ENCODE data around the gene TRIM17.

The TRIM17 gene

DNA sequence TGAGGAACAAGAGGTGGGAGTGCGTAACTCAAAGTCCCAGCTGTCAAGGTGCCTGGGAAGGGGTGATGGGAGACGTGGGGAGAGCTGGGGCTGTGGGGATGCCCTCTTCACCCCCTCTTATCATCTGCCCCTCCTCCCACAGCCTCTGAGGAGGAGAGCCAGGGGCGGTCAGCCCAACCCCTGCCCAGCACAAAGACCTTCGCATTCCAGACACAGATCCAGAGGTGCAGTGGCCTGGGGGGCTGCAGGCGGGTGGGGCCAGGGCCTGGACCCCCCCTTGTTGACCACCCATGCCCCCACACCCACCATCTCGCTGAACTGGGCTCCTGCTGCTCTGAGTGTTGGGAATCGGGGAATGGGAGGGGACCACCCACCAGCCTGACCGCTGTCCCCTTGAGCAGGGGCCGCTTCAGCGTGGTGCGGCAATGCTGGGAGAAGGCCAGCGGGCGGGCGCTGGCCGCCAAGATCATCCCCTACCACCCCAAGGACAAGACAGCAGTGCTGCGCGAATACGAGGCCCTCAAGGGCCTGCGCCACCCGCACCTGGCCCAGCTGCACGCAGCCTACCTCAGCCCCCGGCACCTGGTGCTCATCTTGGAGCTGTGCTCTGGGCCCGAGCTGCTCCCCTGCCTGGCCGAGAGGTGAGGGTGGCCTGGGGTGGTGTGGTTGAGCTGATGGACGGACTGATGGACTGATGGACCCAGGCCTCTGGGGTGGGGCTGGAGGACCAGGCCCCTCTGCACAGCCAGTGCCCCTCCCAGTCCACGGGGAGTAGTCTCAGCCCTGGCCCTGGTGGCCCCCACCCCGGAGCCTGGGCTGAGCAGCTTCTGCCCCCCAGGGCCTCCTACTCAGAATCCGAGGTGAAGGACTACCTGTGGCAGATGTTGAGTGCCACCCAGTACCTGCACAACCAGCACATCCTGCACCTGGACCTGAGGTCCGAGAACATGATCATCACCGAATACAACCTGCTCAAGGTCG lies 39.7 kb downstream of the TRIM17 start:
- DNase-seq, result no peak

DNA sequence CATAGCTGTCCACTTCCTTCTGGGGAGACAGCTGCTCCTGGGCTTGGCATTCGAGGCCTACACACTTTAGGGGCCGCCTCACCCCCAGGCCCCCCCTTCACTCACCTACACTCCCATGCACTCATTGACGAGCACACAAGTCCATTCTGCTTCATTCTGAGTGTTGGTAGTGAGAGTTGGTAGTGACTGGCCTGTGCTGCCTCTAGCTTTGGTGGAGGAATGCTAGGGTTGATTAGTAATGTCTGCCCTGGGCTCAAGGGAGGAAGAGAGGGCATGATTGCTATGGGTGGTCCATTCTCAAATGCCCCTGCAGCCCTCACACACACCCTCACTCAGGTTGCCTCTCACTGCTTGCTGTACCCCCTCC lies 40.4 kb downstream of the TRIM17 start:
- DNase-seq, result no peak

DNA sequence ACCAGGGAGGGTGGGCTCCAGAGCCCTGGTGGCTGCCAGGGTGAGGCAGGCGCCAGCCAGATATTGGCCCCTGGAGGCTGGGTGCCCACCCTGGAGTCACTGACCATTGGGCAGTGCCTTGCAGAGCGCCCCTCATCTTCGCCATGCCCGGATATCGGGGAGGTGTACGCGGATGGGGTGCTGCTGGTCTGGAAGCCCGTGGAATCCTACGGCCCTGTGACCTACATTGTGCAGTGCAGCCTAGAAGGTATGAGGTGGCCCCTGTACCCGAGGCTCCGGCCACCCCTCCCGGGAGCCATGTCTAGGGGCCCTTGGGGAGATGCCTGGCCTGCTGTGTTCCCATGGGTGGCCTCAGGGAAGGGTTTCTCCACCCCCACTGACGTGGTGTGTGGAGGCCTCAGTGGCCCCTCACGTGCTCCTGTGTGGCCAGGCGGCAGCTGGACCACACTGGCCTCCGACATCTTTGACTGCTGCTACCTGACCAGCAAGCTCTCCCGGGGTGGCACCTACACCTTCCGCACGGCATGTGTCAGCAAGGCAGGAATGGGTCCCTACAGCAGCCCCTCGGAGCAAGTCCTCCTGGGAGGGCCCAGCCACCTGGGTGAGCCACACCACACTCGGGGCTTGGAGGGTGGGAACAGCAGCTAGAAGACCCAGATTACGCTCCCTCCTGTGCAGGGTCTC lies 40.9 kb downstream of the TRIM17 start:
- no peak for DNase-seq

- DNase-seq, result no peak
Observed at GRCh38 chr1:228374711-228375577, 41.7 kb downstream of the TRIM17 start.

- DNase-seq, result no peak
Observed at GRCh38 chr1:228373681-228374571, 42.7 kb downstream of the TRIM17 start.

- no peak for DNase-seq
Observed at GRCh38 chr1:228373004-228373680, 43.5 kb downstream of the TRIM17 start.

DNA sequence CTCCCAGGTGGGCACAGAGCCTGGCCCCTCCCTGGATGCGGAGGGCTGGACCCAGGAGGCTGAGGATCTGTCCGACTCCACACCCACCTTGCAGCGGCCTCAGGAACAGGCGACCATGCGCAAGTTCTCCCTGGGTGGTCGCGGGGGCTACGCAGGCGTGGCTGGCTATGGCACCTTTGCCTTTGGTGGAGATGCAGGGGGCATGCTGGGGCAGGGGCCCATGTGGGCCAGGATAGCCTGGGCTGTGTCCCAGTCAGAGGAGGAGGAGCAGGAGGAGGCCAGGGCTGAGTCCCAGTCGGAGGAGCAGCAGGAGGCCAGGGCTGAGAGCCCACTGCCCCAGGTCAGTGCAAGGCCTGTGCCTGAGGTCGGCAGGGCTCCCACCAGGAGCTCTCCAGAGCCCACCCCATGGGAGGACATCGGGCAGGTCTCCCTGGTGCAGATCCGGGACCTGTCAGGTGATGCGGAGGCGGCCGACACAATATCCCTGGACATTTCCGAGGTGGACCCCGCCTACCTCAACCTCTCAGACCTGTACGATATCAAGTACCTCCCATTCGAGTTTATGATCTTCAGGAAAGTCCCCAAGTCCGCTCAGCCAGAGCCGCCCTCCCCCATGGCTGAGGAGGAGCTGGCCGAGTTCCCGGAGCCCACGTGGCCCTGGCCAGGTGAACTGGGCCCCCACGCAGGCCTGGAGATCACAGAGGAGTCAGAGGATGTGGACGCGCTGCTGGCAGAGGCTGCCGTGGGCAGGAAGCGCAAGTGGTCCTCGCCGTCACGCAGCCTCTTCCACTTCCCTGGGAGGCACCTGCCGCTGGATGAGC lies 44.3 kb downstream of the TRIM17 start:
- no peak for DNase-seq

DNA sequence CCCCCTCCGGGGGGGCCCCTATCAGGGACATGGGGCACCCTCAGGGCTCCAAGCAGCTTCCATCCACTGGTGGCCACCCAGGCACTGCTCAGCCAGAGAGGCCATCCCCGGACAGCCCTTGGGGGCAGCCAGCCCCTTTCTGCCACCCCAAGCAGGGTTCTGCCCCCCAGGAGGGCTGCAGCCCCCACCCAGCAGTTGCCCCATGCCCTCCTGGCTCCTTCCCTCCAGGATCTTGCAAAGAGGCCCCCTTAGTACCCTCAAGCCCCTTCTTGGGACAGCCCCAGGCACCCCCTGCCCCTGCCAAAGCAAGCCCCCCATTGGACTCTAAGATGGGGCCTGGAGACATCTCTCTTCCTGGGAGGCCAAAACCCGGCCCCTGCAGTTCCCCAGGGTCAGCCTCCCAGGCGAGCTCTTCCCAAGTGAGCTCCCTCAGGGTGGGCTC lies 44.9 kb downstream of the TRIM17 start:
- DNase-seq, result no peak

DNA sequence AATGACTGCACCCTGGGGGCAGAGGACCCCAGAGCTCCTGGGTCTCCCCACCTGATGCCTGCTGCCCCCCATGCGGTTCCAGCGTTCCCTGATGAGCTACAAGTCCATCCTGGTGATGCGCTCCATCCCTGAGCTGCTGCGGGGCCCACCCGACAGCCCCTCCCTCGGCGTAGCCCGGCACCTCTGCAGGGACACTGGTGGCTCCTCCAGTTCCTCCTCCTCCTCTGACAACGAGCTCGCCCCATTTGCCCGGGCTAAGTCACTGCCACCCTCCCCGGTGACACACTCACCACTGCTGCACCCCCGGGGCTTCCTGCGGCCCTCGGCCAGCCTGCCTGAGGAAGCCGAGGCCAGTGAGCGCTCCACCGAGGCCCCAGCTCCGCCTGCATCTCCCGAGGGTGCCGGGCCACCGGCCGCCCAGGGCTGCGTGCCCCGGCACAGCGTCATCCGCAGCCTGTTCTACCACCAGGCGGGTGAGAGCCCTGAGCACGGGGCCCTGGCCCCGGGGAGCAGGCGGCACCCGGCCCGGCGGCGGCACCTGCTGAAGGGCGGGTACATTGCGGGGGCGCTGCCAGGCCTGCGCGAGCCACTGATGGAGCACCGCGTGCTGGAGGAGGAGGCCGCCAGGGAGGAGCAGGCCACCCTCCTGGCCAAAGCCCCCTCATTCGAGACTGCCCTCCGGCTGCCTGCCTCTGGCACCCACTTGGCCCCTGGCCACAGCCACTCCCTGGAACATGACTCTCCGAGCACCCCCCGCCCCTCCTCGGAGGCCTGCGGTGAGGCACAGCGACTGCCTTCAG lies 45.5 kb downstream of the TRIM17 start:
- DNase-seq, result no peak

DNA sequence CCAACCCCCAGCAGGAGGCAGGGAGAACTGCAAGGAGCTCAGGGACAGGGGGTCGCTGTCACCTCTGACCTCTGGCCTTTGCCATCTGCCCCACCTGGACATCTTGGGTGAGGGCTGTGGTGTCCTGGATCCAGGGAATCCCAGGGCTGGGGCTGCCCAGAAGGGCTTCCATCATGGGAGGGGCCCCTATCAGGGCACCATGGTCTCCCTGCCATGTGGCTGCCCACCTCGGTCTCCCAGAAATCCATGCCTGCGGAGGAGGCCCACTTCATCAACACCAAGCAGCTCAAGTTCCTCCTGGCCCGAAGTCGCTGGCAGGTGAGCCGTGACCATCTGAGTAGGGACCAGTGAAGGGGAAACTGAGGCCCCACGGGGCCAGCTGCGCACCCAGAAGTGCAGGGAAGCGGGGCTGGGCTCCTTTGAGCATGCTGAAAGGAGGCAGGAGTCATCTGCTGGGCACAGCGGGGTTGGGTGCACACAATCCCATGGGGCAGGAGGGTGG lies 46.2 kb downstream of the TRIM17 start:
- no peak for DNase-seq

DNA sequence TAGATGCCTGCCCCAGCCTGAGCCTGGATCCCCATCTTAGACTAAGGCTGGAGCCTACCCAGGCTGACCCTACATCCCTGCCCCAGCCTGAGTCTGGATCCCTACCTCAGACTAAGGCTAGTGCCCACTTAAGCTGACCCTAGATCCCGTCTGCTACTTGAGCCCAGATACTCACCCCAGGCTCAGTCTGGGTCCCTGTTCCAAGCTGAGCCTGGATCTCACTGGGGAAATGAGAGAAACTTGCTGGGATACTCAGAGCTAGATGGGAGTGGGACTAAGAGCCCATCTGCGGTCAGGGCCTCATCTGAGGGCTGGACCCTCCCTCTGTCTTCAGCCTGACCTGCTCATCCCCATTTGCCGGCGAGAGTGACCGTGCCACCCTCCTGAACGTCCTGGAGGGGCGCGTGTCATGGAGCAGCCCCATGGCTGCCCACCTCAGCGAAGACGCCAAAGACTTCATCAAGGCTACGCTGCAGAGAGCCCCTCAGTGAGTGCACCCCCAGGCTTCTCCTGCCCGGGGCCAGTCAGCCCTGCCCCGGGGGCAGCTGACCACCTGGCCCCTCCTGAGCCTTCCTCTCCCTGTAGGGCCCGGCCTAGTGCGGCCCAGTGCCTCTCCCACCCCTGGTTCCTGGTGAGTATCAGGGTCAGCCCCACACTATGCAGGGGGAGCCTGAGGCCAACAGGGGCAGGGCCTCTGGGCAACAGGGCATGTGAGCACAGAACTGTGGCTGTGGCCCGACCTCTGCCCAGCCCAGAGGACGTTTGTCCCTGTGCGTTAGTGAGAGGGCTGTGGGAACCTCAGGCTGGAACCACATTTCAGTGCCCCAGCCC lies 46.8 kb downstream of the TRIM17 start:
- no peak for DNase-seq

- no peak for DNase-seq
Observed at GRCh38 chr1:228368801-228369607, 47.7 kb downstream of the TRIM17 start.

GRCh38 chr1:228367798-228368791 lies 48.6 kb downstream of the TRIM17 start:
- DNase-seq, result no peak

DNA sequence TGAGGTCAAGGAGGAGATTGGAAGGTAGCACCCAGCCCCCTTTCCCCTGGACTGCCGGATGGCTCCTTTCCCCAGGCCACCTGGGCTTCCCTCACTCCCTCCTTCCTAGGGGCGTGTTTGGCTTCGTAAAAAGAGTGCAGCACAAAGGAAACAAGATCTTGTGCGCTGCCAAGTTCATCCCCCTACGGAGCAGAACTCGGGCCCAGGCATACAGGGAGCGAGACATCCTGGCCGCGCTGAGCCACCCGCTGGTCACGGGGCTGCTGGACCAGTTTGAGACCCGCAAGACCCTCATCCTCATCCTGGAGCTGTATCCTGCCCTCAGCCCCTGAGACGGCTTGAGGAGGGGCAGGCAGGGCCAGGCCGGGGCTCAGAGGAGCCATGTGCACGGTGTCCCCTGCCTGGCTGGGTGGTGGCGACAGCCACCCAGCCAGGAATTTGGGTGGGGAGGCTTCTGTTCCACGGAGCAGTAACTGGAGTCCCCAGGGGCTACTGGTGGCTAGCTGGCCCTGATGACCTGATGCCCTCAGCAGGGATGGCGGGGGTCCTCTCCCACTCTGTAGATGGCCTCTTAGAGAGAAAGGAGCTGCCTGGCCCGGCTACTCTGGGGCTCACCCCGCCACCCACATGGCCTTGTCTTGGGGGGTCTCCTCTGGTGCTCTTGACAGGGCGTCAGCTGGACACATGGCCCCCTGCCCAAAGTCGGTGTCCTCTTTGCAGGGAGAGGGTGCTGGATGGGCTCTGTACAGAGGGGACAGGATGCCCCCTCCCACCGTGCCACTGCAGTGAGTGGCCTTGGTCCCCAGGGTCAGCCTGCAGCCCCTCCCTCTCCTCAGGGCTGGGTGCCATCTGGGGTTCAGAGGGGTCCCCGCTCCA lies 49.6 kb downstream of the TRIM17 start:
- no peak for DNase-seq
